H9 (cell line): ENCODE data around the gene CYP24A1. TPM values are rescaled to one million over a fixed set of nuclear protein-coding genes. Genes with fewer than 3 reads are reported as not detected.

ENCODE experiments used
- DNase-seq: peaks from one replicate; pipeline ENCODE4 v3.0.0-alpha.2; 2017
- H2AFZ ChIP-seq: one replicate; pipeline ENCODE4 v1.6.1; 2013; ENCODE audit warnings: mild to moderate bottlenecking, low read length, control low read depth, moderate library complexity
- H2AK5ac ChIP-seq: 2 replicates; pipeline ENCODE4 v1.6.1; 2013; ENCODE audit warnings: low read length, control low read depth, mixed read lengths; ENCODE audit not compliant: insufficient read length
- H2BK120ac ChIP-seq: one replicate; pipeline ENCODE4 v1.6.1; 2013; ENCODE audit warnings: low read depth, mild to moderate bottlenecking, low read length, control low read depth, inconsistent platforms; ENCODE audit not compliant: poor library complexity, severe bottlenecking
- H2BK12ac ChIP-seq: 2 replicates; pipeline ENCODE4 v1.6.1; 2013; ENCODE audit warnings: low read length, control low read depth, mixed read lengths, low read depth; ENCODE audit not compliant: insufficient read length
- H2BK15ac ChIP-seq: 2 replicates; pipeline ENCODE4 v1.6.1; 2013; ENCODE audit warnings: low read depth, low read length, control low read depth
- H2BK20ac ChIP-seq: one replicate; pipeline ENCODE4 v1.6.1; 2013; ENCODE audit warnings: low read depth, mild to moderate bottlenecking, low read length, control low read depth, inconsistent platforms; ENCODE audit not compliant: poor library complexity, severe bottlenecking
- H2BK5ac ChIP-seq: 2 replicates; pipeline ENCODE4 v1.6.1; 2013; ENCODE audit warnings: low read length, control low read depth, mixed read lengths; ENCODE audit not compliant: insufficient read length
- H3K14ac ChIP-seq: 2 replicates; pipeline ENCODE4 v1.6.1; 2013; ENCODE audit warnings: low read length, control low read depth; ENCODE audit not compliant: insufficient read depth
- H3K18ac ChIP-seq: 2 replicates; pipeline ENCODE4 v1.6.1; 2013; ENCODE audit warnings: low read depth, mild to moderate bottlenecking, mixed read lengths, low read length, control low read depth; ENCODE audit not compliant: insufficient read length
- H3K23ac ChIP-seq: 2 replicates; pipeline ENCODE4 v1.6.1; 2013; ENCODE audit warnings: low read length, control low read depth, mixed read lengths, low read depth; ENCODE audit not compliant: insufficient read length
- H3K23me2 ChIP-seq: 2 replicates; pipeline ENCODE4 v1.6.1; 2013; ENCODE audit warnings: low read depth, mild to moderate bottlenecking, mixed read lengths, low read length, control low read depth; ENCODE audit not compliant: insufficient read length, poor library complexity, severe bottlenecking
- H3K27ac ChIP-seq: 2 replicates; pipeline ENCODE4 v1.5.1; 2013; ENCODE audit warnings: low read length, control low read depth, mixed read lengths, low read depth; ENCODE audit not compliant: insufficient read length
- H3K27me3 ChIP-seq: 2 replicates; pipeline ENCODE4 v1.6.1; 2013; ENCODE audit warnings: low read length, control low read depth, inconsistent platforms; ENCODE audit not compliant: insufficient read depth
- H3K4ac ChIP-seq: 2 replicates; pipeline ENCODE4 v1.6.1; 2013; ENCODE audit warnings: low read depth, mild to moderate bottlenecking, control low read depth, inconsistent platforms, low read length, moderate library complexity
- H3K4me1 ChIP-seq: 2 replicates; pipeline ENCODE4 v1.6.1; 2013; ENCODE audit warnings: low read length, control low read depth, inconsistent platforms; ENCODE audit not compliant: insufficient read depth
- H3K4me2 ChIP-seq: 2 replicates; pipeline ENCODE4 v1.6.1; 2013; ENCODE audit warnings: low read length, control low read depth, mixed read lengths; ENCODE audit not compliant: insufficient read length, insufficient read depth
- H3K56ac ChIP-seq: 2 replicates; pipeline ENCODE4 v1.6.1; 2013; ENCODE audit warnings: low read depth, mild to moderate bottlenecking, mixed read lengths, low read length, control low read depth; ENCODE audit not compliant: insufficient read length
- H3K79me1 ChIP-seq: 2 replicates; pipeline ENCODE4 v1.6.1; 2013; ENCODE audit warnings: low read depth, mild to moderate bottlenecking, moderate library complexity, low read length, control low read depth, inconsistent platforms; ENCODE audit not compliant: insufficient read depth, poor library complexity, severe bottlenecking
- H3K79me2 ChIP-seq: 2 replicates; pipeline ENCODE4 v1.6.1; 2013; ENCODE audit warnings: low read length, control low read depth, inconsistent platforms; ENCODE audit not compliant: insufficient read depth
- H3K9ac ChIP-seq: 2 replicates; pipeline ENCODE4 v1.6.1; 2013; ENCODE audit warnings: low read length, control low read depth, mixed read lengths; ENCODE audit not compliant: insufficient read length; ENCODE audit errors: extremely low read depth
- H3K9me3 ChIP-seq: one replicate; pipeline ENCODE4 v1.6.1; 2013; ENCODE audit warnings: low read depth, low read length, inconsistent platforms; ENCODE audit not compliant: control insufficient read depth
- H3T11ph ChIP-seq: one replicate; pipeline ENCODE4 v1.6.1; 2013; ENCODE audit warnings: mild to moderate bottlenecking, low read length, control low read depth, inconsistent platforms
- H4K20me1 ChIP-seq: one replicate; pipeline ENCODE4 v1.6.1; 2013; ENCODE audit not compliant: control insufficient read depth, insufficient read length, insufficient read depth
- H4K5ac ChIP-seq: 2 replicates; pipeline ENCODE4 v1.6.1; 2013; ENCODE audit warnings: low read depth, mild to moderate bottlenecking, mixed read lengths, low read length, control low read depth; ENCODE audit not compliant: insufficient read length
- H4K8ac ChIP-seq: replicated peaks from 2 replicates; pipeline ENCODE4 v1.6.1; 2013; ENCODE audit warnings: low read length, control low read depth, mixed read lengths, low read depth; ENCODE audit not compliant: insufficient read length
- H4K91ac ChIP-seq: 2 replicates; pipeline ENCODE4 v1.6.1; 2013; ENCODE audit warnings: low read depth, mild to moderate bottlenecking, moderate library complexity, mixed read lengths, low read length, control low read depth; ENCODE audit not compliant: insufficient read length
- H3K27ac Mint-ChIP-seq, 3 experiments: 2 replicates in 2 of 3; 3 replicates in 1 of 3; pipeline ENCODE4 v1.8.0; 2020 to 2021; ENCODE audit warnings: mixed read lengths in 3 of 3, mild to moderate bottlenecking in 1 of 3, moderate library complexity in 1 of 3
- H3K27me3 Mint-ChIP-seq: 2 replicates; pipeline ENCODE4 v1.8.0; 2021; ENCODE audit warnings: low read depth, mild to moderate bottlenecking, moderate library complexity, mixed read lengths
- H3K36me3 Mint-ChIP-seq, 3 experiments: 2 replicates in 2 of 3; 3 replicates in 1 of 3; pipeline ENCODE4 v1.8.0; 2020 to 2021; ENCODE audit warnings: low read depth in 3 of 3, mixed read lengths in 3 of 3; ENCODE audit not compliant: insufficient read depth in 1 of 3
- H3K4me1 Mint-ChIP-seq, 2 experiments: 2 replicates each; pipeline ENCODE4 v1.8.0; 2020; ENCODE audit warnings: mixed read lengths in 2 of 2
- H3K4me3 Mint-ChIP-seq, 2 experiments: 2 replicates in 1 of 2; 3 replicates in 1 of 2; pipeline ENCODE4 v1.8.0; 2020 to 2021; ENCODE audit warnings: mild to moderate bottlenecking in 2 of 2, mixed read lengths in 2 of 2, moderate library complexity in 1 of 2
- H3K9me3 Mint-ChIP-seq, 2 experiments: 2 replicates in 1 of 2; 3 replicates in 1 of 2; pipeline ENCODE4 v1.8.0; 2020; ENCODE audit warnings: mild to moderate bottlenecking in 2 of 2, mixed read lengths in 2 of 2, moderate library complexity in 1 of 2
- WGBS: extraction: QIAGEN DNeasy Blood & Tissue Kit; methylation state at CpG from one replicate; pipeline ENCODE4 v1.1.7; 2013; ENCODE audit warnings: missing lambda C conversion rate, low lambda C conversion rate, mixed read lengths; ENCODE audit not compliant: insufficient read length; ENCODE audit errors: extremely low coverage; 5-methylcytosine and 5-hydroxymethylcytosine counted together
- total RNA-seq: library from RNA; stranded (reverse); gene quantifications from 2 replicates; pipeline ENCODE4 v1.2.1, GENCODE V29; 2021
- TF ChIP-seq, protein P1 (sequence below): fragments of 200-600 bp; sonication (generic); conservative IDR thresholded peaks from 3 replicates; pipeline ENCODE4 v1.8.0; 2021; ENCODE audit warnings: antibody characterized with exemption, mild to moderate bottlenecking

Gene CYP24A1
- total RNA-seq, 1 experiment from 2014 or later, result not detected

DNA sequence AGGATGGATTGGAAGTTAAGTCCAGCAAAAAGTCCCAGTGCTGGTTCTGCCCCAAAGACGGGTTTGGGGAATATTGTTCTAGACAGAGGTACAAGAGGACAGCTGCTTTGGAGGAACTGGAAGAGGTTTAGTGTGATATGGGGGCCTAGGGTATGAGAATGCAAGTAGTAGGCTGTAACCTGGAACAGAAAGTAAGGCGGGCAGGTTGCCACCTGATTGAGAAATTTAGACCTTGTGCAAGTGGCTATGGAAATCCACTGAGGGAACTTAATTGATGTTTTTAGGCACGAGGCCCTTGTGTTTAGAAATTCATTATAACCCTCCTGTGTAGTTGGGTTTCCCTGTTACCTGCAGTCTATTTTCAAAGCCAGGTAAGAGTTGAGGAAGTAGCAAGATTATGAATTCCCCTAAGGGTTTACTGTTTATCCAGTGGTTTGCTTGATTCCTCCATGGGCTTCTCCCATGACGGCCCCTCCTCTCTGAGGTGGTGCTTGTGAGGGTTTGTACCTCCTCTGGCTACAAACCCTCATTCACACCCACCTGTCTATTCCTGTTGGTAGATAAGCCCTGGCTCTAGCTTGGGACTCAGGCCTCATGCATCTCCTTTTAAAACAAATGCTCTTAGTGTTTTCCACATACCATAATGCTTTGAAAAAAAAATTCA, 61.4 kb downstream of the CYP24A1 start:
- no peaks in the 10 kb centered on the region for H3K23me2 ChIP-seq
- no peak overlapping the region for H4K5ac ChIP-seq
- no peak overlapping the region for H2BK15ac ChIP-seq
- H3K4me1 ChIP-seq, result no peaks in the 10 kb centered on the region; the same call in 1 of the 2 replicates
- no peaks in the 10 kb centered on the region for H3K9me3 ChIP-seq
- no peaks in the 10 kb centered on the region; a peak in 1 of 5 replicates for H3K9me3 Mint-ChIP-seq
- no peak overlapping the region for H2BK120ac ChIP-seq
- no peak overlapping the region for H3K4ac ChIP-seq
- H3K23ac ChIP-seq, result no peak overlapping the region
- H3K79me1 ChIP-seq, result no peaks in the 10 kb centered on the region
- H3K27ac Mint-ChIP-seq, result no peak overlapping the region
- no peak overlapping the region for H3K4me3 Mint-ChIP-seq
- no peak overlapping the region for H3K14ac ChIP-seq
- H3K56ac ChIP-seq, result no peak overlapping the region
- H3K9ac ChIP-seq, result no peak overlapping the region
- H3K27ac ChIP-seq, result no peak overlapping the region
- no peaks in the 10 kb centered on the region for H4K20me1 ChIP-seq
- H2BK5ac ChIP-seq, result no peak overlapping the region
- no peak overlapping the region for H2AFZ ChIP-seq
- no CpG with 5 or more reads among the region's 4 CpGs for WGBS
- no peaks in the 10 kb centered on the region for H3K79me2 ChIP-seq
- H3K4me1 Mint-ChIP-seq, result peaks cover 4 to 5% of the 10 kb centered on the region in 2 experiments
- H3K4me2 ChIP-seq, result no peak overlapping the region
- H2AK5ac ChIP-seq, result no peak overlapping the region
- TF ChIP-seq, protein P1, sequence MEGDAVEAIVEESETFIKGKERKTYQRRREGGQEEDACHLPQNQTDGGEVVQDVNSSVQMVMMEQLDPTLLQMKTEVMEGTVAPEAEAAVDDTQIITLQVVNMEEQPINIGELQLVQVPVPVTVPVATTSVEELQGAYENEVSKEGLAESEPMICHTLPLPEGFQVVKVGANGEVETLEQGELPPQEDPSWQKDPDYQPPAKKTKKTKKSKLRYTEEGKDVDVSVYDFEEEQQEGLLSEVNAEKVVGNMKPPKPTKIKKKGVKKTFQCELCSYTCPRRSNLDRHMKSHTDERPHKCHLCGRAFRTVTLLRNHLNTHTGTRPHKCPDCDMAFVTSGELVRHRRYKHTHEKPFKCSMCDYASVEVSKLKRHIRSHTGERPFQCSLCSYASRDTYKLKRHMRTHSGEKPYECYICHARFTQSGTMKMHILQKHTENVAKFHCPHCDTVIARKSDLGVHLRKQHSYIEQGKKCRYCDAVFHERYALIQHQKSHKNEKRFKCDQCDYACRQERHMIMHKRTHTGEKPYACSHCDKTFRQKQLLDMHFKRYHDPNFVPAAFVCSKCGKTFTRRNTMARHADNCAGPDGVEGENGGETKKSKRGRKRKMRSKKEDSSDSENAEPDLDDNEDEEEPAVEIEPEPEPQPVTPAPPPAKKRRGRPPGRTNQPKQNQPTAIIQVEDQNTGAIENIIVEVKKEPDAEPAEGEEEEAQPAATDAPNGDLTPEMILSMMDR, result no peak
- H3K27me3 ChIP-seq, result no peaks in the 10 kb centered on the region
- no peak overlapping the region for H3T11ph ChIP-seq
- no peaks in the 10 kb centered on the region for H3K36me3 Mint-ChIP-seq
- H3K18ac ChIP-seq, result no peak overlapping the region
- no peak overlapping the region for H4K91ac ChIP-seq
- H3K27me3 Mint-ChIP-seq, result no peaks in the 10 kb centered on the region; the same call in 1 of the 2 replicates
- no peak overlapping the region for H2BK12ac ChIP-seq
- no peak overlapping the region for H2BK20ac ChIP-seq
- H4K8ac ChIP-seq, result no peak overlapping the region
- DNase-seq, result no peak
